ENCODE measurements around the gene NUCB1. TPM values are rescaled to one million over a fixed set of nuclear protein-coding genes. Genes with fewer than 3 reads are reported as not detected.
"Not testable (repeated sequence)": the region's sequence is repeated elsewhere in the genome, so short reads cannot be mapped to it uniquely, and the experiment has no call there.

Gene NUCB1
- total RNA-seq, 1 donor: 300 TPM

DNA sequence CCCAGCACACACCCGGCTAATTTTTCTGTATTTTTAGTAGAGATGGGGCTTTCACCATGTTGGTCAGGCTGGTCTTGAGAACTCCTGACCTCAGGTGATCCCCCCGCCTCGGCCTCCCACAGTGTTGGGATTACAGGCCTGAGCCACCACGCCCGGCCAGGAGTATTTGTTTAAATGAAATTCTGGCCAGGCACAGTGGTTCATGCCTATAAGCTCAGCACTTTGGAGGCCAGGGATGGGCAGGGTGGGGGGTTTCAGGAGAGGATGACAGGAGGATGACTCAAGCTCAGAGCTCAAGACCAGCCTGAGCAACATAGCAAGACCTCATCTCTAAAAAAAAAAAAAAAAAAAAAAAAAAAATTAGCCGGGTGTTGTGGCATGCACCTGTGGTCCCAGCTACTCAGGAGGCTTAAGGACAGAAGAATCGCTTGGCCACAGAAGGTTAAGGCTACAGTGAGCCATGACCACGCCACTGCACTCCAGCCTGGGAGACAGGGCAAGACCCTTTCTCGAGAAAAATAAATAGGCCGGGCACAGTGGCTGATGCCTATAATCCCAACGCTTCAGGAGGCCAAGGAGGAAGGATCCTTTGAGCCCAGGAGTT is 25.2 kb downstream of the NUCB1 start:
- no peak overlapping the region for H2AFZ ChIP-seq (ENCODE audit: low read length)

GRCh38 chr19:48925890-48926289 is 25.8 kb downstream of the NUCB1 start:
- H3K27ac ChIP-seq (ENCODE audit: low read depth, low read length): peak overlapping the region; percentile 77
- not testable (repeated sequence) for H3K27me3 ChIP-seq (ENCODE audit: insufficient read depth, low read length); H3K4me2 ChIP-seq (ENCODE audit: insufficient read depth, low read length); DNase-seq (ENCODE audit: insufficient read length, low spot score, missing footprints); H3K4me3 ChIP-seq (ENCODE audit: insufficient read depth, low read length); H3K9me3 ChIP-seq (ENCODE audit: low read depth, low read length); H2AFZ ChIP-seq (ENCODE audit: low read length); H3K79me2 ChIP-seq (ENCODE audit: insufficient read depth, low read length); H4K20me1 ChIP-seq (ENCODE audit: insufficient read depth, low read length)
- H3K36me3 ChIP-seq (ENCODE audit: insufficient read depth, low read length): peaks cover 16% of the 10 kb centered on the region
- H3K4me1 ChIP-seq (ENCODE audit: insufficient read depth, low read length): peaks cover 21% of the 10 kb centered on the region

More for the DNA sequence above, 25.2 kb downstream of the NUCB1 start:
- H4K20me1 ChIP-seq (ENCODE audit: insufficient read depth, low read length): no peaks in the 10 kb centered on the region
- TF ChIP-seq, protein P1, sequence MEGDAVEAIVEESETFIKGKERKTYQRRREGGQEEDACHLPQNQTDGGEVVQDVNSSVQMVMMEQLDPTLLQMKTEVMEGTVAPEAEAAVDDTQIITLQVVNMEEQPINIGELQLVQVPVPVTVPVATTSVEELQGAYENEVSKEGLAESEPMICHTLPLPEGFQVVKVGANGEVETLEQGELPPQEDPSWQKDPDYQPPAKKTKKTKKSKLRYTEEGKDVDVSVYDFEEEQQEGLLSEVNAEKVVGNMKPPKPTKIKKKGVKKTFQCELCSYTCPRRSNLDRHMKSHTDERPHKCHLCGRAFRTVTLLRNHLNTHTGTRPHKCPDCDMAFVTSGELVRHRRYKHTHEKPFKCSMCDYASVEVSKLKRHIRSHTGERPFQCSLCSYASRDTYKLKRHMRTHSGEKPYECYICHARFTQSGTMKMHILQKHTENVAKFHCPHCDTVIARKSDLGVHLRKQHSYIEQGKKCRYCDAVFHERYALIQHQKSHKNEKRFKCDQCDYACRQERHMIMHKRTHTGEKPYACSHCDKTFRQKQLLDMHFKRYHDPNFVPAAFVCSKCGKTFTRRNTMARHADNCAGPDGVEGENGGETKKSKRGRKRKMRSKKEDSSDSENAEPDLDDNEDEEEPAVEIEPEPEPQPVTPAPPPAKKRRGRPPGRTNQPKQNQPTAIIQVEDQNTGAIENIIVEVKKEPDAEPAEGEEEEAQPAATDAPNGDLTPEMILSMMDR (IDR thresholded peaks at IDR 0.05; ENCODE audit: extremely low read depth, low read depth, low read length): no peak
- peak; percentile 85 for DNase-seq (ENCODE audit: insufficient read length, low spot score, missing footprints)
- peaks cover 18% of the 10 kb centered on the region for H3K36me3 ChIP-seq (ENCODE audit: insufficient read depth, low read length)
- no peaks in the 10 kb centered on the region for H3K79me2 ChIP-seq (ENCODE audit: insufficient read depth, low read length)
- H3K4me3 ChIP-seq (ENCODE audit: insufficient read depth, low read length): no peak overlapping the region
- peaks cover 21% of the 10 kb centered on the region for H3K4me1 ChIP-seq (ENCODE audit: insufficient read depth, low read length)
- peak overlapping the region; percentile 77 for H3K27ac ChIP-seq (ENCODE audit: low read depth, low read length)
- no peaks in the 10 kb centered on the region for H3K9me3 ChIP-seq (ENCODE audit: low read depth, low read length)
- no peaks in the 10 kb centered on the region for H3K27me3 ChIP-seq (ENCODE audit: insufficient read depth, low read length)
- H3K4me2 ChIP-seq (ENCODE audit: insufficient read depth, low read length): no peak overlapping the region

DNA sequence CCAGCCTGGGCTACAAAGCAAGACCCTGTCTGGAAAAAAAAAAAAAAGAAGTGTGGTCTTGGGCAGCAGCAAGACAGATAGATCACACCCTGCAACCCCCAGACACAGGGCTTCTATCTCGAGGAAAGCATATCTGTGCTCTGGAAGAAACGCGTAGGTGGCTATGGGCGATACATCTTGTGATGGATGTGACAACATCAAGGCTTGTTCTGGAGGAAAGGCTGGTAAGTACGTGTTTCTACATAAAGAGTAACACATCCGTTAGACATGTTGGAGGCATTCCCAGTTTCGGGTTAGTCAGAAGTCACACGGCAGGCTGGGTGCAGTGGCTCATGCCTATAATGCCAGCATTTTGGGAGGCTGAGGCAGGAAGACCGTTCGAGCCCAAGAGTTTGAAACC is 26.8 kb downstream of the NUCB1 start:
- no peak overlapping the region for H2AFZ ChIP-seq (ENCODE audit: low read length)
- peaks cover 10% of the 10 kb centered on the region for H3K36me3 ChIP-seq (ENCODE audit: insufficient read depth, low read length)
- peaks cover 21% of the 10 kb centered on the region for H3K4me1 ChIP-seq (ENCODE audit: insufficient read depth, low read length)
- DNase-seq (ENCODE audit: insufficient read length, low spot score, missing footprints): peak; percentile 97
- H3K4me2 ChIP-seq (ENCODE audit: insufficient read depth, low read length): no peak overlapping the region
- H3K27me3 ChIP-seq (ENCODE audit: insufficient read depth, low read length): no peaks in the 10 kb centered on the region
- no peaks in the 10 kb centered on the region for H3K79me2 ChIP-seq (ENCODE audit: insufficient read depth, low read length)
- TF ChIP-seq, protein P1 (IDR thresholded peaks at IDR 0.05; ENCODE audit: extremely low read depth, low read depth, low read length): no peak
- peak overlapping the region; percentile 77 for H3K27ac ChIP-seq (ENCODE audit: low read depth, low read length)
- no peak overlapping the region for H3K4me3 ChIP-seq (ENCODE audit: insufficient read depth, low read length)
- no peaks in the 10 kb centered on the region for H4K20me1 ChIP-seq (ENCODE audit: insufficient read depth, low read length)
- H3K9me3 ChIP-seq (ENCODE audit: low read depth, low read length): no peaks in the 10 kb centered on the region

- H2AFZ ChIP-seq (ENCODE audit: low read length); H4K20me1 ChIP-seq (ENCODE audit: insufficient read depth, low read length); H3K79me2 ChIP-seq (ENCODE audit: insufficient read depth, low read length); DNase-seq (ENCODE audit: insufficient read length, low spot score, missing footprints); H3K9me3 ChIP-seq (ENCODE audit: low read depth, low read length); H3K4me3 ChIP-seq (ENCODE audit: insufficient read depth, low read length); H3K4me2 ChIP-seq (ENCODE audit: insufficient read depth, low read length); H3K27me3 ChIP-seq (ENCODE audit: insufficient read depth, low read length); H3K36me3 ChIP-seq (ENCODE audit: insufficient read depth, low read length): not testable (repeated sequence)
- H3K27ac ChIP-seq (ENCODE audit: low read depth, low read length): peak overlapping the region; percentile 77
- H3K4me1 ChIP-seq (ENCODE audit: insufficient read depth, low read length): peaks cover 21% of the 10 kb centered on the region
Measured at GRCh38 chr19:48927692-48928091, 27.6 kb downstream of the NUCB1 start.

Data from osteoblast (primary cell).